Suprapubic skin (tissue), 4 donors: ENCODE measurements around the gene TMEM132D. TPM values are rescaled to one million over a fixed set of nuclear protein-coding genes. Genes with fewer than 3 reads are reported as not detected.

Experiments
- DNase-seq, 2 donors: peaks; one replicate each; pipeline ENCODE4 v3.0.0-alpha.2; 2019; ENCODE audit warnings: low spot score in 2 of 2
- H3K27ac ChIP-seq: fragments of 200-600 bp; sonication (generic); one replicate; pipeline ENCODE4 v1.5.1; 2019
- H3K27me3 ChIP-seq: fragments of 200-600 bp; sonication (generic); one replicate; pipeline ENCODE4 v1.5.1; 2019
- H3K36me3 ChIP-seq: fragments of 200-600 bp; sonication (generic); one replicate; pipeline ENCODE4 v1.5.1; 2019
- H3K4me1 ChIP-seq: fragments of 200-600 bp; sonication (generic); one replicate; pipeline ENCODE4 v1.5.1; 2019
- H3K4me3 ChIP-seq: fragments of 200-600 bp; sonication (generic); one replicate; pipeline ENCODE4 v1.5.1; 2019; ENCODE audit warnings: mild to moderate bottlenecking
- H3K9me3 ChIP-seq: fragments of 200-600 bp; sonication (generic); one replicate; pipeline ENCODE4 v1.5.1; 2019
- CTCF ChIP-seq, 2 donors: fragments of 200-600 bp in 1 of 2; fragments of 450-650 bp in 1 of 2; sonication (generic) in 1 of 2; IDR thresholded peaks; one replicate each; pipeline ENCODE4 v1.5.1; 2016 to 2019; ENCODE audit warnings: antibody characterized with exemption in 2 of 2, mild to moderate bottlenecking in 1 of 2, moderate library complexity in 1 of 2
- EP300 ChIP-seq: sonication (generic); formaldehyde crosslinking; IDR thresholded peaks from one replicate; pipeline ENCODE4 v1.6.1; 2017; ENCODE audit warnings: antibody characterized with exemption
- POLR2A ChIP-seq, 2 donors: fragments of 450-650 bp; IDR thresholded peaks; one replicate each; pipeline ENCODE4 v1.6.1; 2017; ENCODE audit warnings: antibody characterized with exemption in 2 of 2, mild to moderate bottlenecking in 2 of 2, moderate library complexity in 2 of 2
- POLR2AphosphoS5 ChIP-seq, 3 donors: sonication (generic); formaldehyde crosslinking; IDR thresholded peaks; one replicate each; pipeline ENCODE4 v1.6.1; 2017; ENCODE audit warnings: antibody characterized with exemption in 3 of 3
- WGBS: methylation state at CpG from one replicate; pipeline ENCODE4 v1.1.5; 2018; 5-methylcytosine and 5-hydroxymethylcytosine counted together
- total RNA-seq, 4 donors: library from RNA; depleted of rRNA; stranded (reverse); fragments of >200 nt; gene quantifications; one replicate each; pipeline ENCODE4 v1.1.0, GENCODE V29; 2016

TMEM132D gene
- total RNA-seq, 4 donors from 2014 or later = 0.10 to 0.64 TPM; not detected in 2

- WGBS = 89% methylated on average over 4 of the region's 4 CpGs
- Histone ChIP-seq H3K4me3 (no peak overlapping the region), H3K27me3 (peaks cover 4% of the 10 kb centered on the region), H3K36me3 (no peaks in the 10 kb centered on the region), H3K27ac (no peak overlapping the region), H3K9me3 (peaks cover 4% of the 10 kb centered on the region), H3K4me1 (no peaks in the 10 kb centered on the region)
- TF ChIP-seq POLR2A (IDR thresholded peaks at IDR 0.05) (no peak), CTCF (IDR thresholded peaks at IDR 0.05) (no peak), POLR2AphosphoS5 (IDR thresholded peaks at IDR 0.05) (no peak), EP300 (no peak)
- no peak for DNase-seq
These were observed 24.8 kb upstream of the TMEM132D start for GRCh38 chr12:129928643-129929042.

- TF ChIP-seq EP300 (no peak), POLR2A (IDR thresholded peaks at IDR 0.05) (no peak), POLR2AphosphoS5 (IDR thresholded peaks at IDR 0.05) (no peak), CTCF (IDR thresholded peaks at IDR 0.05) (no peak)
These were observed 23.6 kb upstream of the TMEM132D start for GRCh38 chr12:129927316-129927900.

GRCh38 chr12:129911428-129912049 is 7.7 kb upstream of the TMEM132D start:
- H3K27ac ChIP-seq = no peak overlapping the region
- peak; percentile 15 to 54 for TF ChIP-seq CTCF (IDR thresholded peaks at IDR 0.05)
- TF ChIP-seq EP300 = no peak
- H3K4me1 ChIP-seq = no peaks in the 10 kb centered on the region
- no peak for DNase-seq
- WGBS = 3% methylated on average over 8 of the region's 8 CpGs
- peaks cover 16% of the 10 kb centered on the region for H3K27me3 ChIP-seq
- H3K36me3 ChIP-seq = no peaks in the 10 kb centered on the region
- H3K9me3 ChIP-seq = no peaks in the 10 kb centered on the region
- H3K4me3 ChIP-seq = no peak overlapping the region

More at GRCh38 chr12:129927316-129927900, 23.6 kb upstream of the TMEM132D start:
- Histone ChIP-seq H3K27me3 (peaks cover 4% of the 10 kb centered on the region), H3K4me1 (no peaks in the 10 kb centered on the region), H3K9me3 (no peaks in the 10 kb centered on the region), H3K27ac (no peak overlapping the region), H3K36me3 (no peaks in the 10 kb centered on the region), H3K4me3 (no peak overlapping the region)
- DNase-seq = no peak
- WGBS = 83% methylated on average over 10 of the region's 10 CpGs

- WGBS = 84% methylated on average over 22 of the region's 22 CpGs
- DNase-seq = no peak
- H3K4me3 ChIP-seq = no peak overlapping the region
- no peak overlapping the region for H3K27ac ChIP-seq
- H3K4me1 ChIP-seq = peaks cover under 1% of the 10 kb centered on the region
- no peaks in the 10 kb centered on the region for H3K9me3 ChIP-seq
- peaks cover 31% of the 10 kb centered on the region for H3K27me3 ChIP-seq
- TF ChIP-seq EP300 = no peak
- no peak for TF ChIP-seq POLR2A (IDR thresholded peaks at IDR 0.05)
- TF ChIP-seq CTCF (IDR thresholded peaks at IDR 0.05) = no peak
- TF ChIP-seq POLR2AphosphoS5 (IDR thresholded peaks at IDR 0.05) = no peak
- no peaks in the 10 kb centered on the region for H3K36me3 ChIP-seq
These were observed 5.5 kb upstream of the TMEM132D start for GRCh38 chr12:129909051-129910020.
